B cell (primary cell): Measurements from ENCODE around the gene AP5S1. TPM values are rescaled to one million over a fixed set of nuclear protein-coding genes. Genes with fewer than 3 reads are reported as not detected.

Experiments
- ATAC-seq: fragments of 200-7000 bp; cut with Tn5 transposase; one replicate; pipeline ENCODE4 v1.10.0; 2021; ENCODE audit warnings: low read depth, mild to moderate bottlenecking, moderate number of reproducible peaks, moderate library complexity
- CTCF ChIA-PET: fragments of 350-600 bp; sonication (Branson Sonifier 250); formaldehyde crosslinking; loops from one replicate; lab custom pipeline; 2021; ENCODE audit warnings: antibody characterized with exemption, inconsistent platforms; lab: Charles Lee
- POLR2A ChIA-PET: fragments of 350-600 bp; sonication (Branson Sonifier 250); formaldehyde crosslinking; loops from one replicate; lab custom pipeline; 2021; ENCODE audit warnings: antibody characterized with exemption; lab: Charles Lee
- DNase-seq: peaks from one replicate; pipeline ENCODE4 v3.0.0; 2013
- H2AFZ ChIP-seq: 2 replicates; pipeline ENCODE4 v1.6.1; 2012; ENCODE audit warnings: mild to moderate bottlenecking, low read depth, low read length; ENCODE audit not compliant: insufficient read depth, poor library complexity, severe bottlenecking
- H3K27ac ChIP-seq, 2 donors: 1 replicate in 1 of 2; 2 replicates in 1 of 2; pipeline ENCODE4 v1.5.1; 2012 to 2013; ENCODE audit warnings: low read length in 2 of 2, mild to moderate bottlenecking in 2 of 2, moderate library complexity in 1 of 2
- H3K27me3 ChIP-seq, 4 experiments: fragments of 200-600 bp in 1 of 4; sonication (generic) in 1 of 4; replicated peaks in 1 of 4; 1 replicate in 2 of 4; 2 replicates in 2 of 4; pipeline versions ENCODE4 v1.6.1 to v1.7.0; 2013 to 2016; ENCODE audit warnings: low read length in 3 of 4, mild to moderate bottlenecking in 2 of 4, mixed read lengths in 1 of 4, moderate library complexity in 1 of 4; ENCODE audit not compliant: insufficient read depth in 4 of 4, control insufficient read depth in 3 of 4; ENCODE audit errors: control extremely low read depth in 1 of 4
- H3K36me3 ChIP-seq, 2 experiments: replicated peaks in 1 of 2; 1 replicate in 1 of 2; 2 replicates in 1 of 2; pipeline versions ENCODE4 v1.6.1 to v1.7.1; 2013; ENCODE audit warnings: low read length in 1 of 2; ENCODE audit not compliant: insufficient read depth in 2 of 2, control insufficient read depth in 1 of 2; ENCODE audit errors: control extremely low read depth in 1 of 2, extremely low read depth in 1 of 2
- H3K4me1 ChIP-seq, 2 donors: fragments of 200-600 bp in 1 of 2; sonication (generic) in 1 of 2; 1 replicate in 1 of 2; 2 replicates in 1 of 2; pipeline versions ENCODE4 v1.5.1 to v1.6.1; 2013 to 2017; ENCODE audit warnings: low read length in 2 of 2; ENCODE audit not compliant: control insufficient read depth in 2 of 2, insufficient read depth in 2 of 2
- H3K4me2 ChIP-seq: replicated peaks from 2 replicates; pipeline ENCODE3; 2012; ENCODE audit warnings: mild to moderate bottlenecking, low read depth, low read length; ENCODE audit not compliant: poor library complexity, severe bottlenecking
- H3K4me3 ChIP-seq, 5 experiments: fragments of 200-600 bp in 1 of 5; sonication (generic) in 1 of 5; 1 replicate in 3 of 5; 2 replicates in 2 of 5; pipeline versions ENCODE4 v1.5.1 to v1.7.0; 2011 to 2016; ENCODE audit warnings: low read length in 4 of 5, mild to moderate bottlenecking in 4 of 5, low read depth in 2 of 5, control low read depth in 1 of 5, moderate library complexity in 1 of 5; ENCODE audit not compliant: insufficient read depth in 1 of 5; ENCODE audit errors: control extremely low read depth in 1 of 5, extremely low read depth in 1 of 5
- H3K79me2 ChIP-seq: fragments of 200-600 bp; sonication (generic); one replicate; pipeline ENCODE4 v1.6.0; 2016; ENCODE audit warnings: low read length; ENCODE audit not compliant: control insufficient read depth, insufficient read depth
- H3K9ac ChIP-seq: fragments of 200-600 bp; sonication (generic); 2 replicates; pipeline ENCODE4 v1.6.1; 2017; ENCODE audit warnings: mild to moderate bottlenecking, low read length, moderate library complexity
- H3K9me3 ChIP-seq, 3 donors: one replicate each; pipeline versions ENCODE4 v1.6.1 to v1.7.1; 2013; ENCODE audit warnings: low read length in 2 of 3; ENCODE audit not compliant: control insufficient read depth in 2 of 3, insufficient read depth in 1 of 3; ENCODE audit errors: control extremely low read depth in 1 of 3
- H4K20me1 ChIP-seq: 2 replicates; pipeline ENCODE4 v1.6.0; 2012; ENCODE audit warnings: mild to moderate bottlenecking, low read length; ENCODE audit not compliant: insufficient read depth, control insufficient read depth, poor library complexity, severe bottlenecking
- H3K27ac Mint-ChIP-seq: one replicate; pipeline ENCODE4 v1.8.0; 2021; ENCODE audit warnings: mixed read lengths
- H3K27me3 Mint-ChIP-seq: one replicate; pipeline ENCODE4 v1.8.0; 2021; ENCODE audit warnings: mixed read lengths
- H3K4me1 Mint-ChIP-seq: one replicate; pipeline ENCODE4 v1.8.0; 2021; ENCODE audit warnings: mixed read lengths
- H3K4me3 Mint-ChIP-seq: one replicate; pipeline ENCODE4 v1.8.0; 2021; ENCODE audit warnings: mixed read lengths
- H3K9me3 Mint-ChIP-seq: one replicate; pipeline ENCODE4 v1.8.0; 2022; ENCODE audit warnings: mixed read lengths; ENCODE audit not compliant: insufficient read depth
- CTCF ChIP-seq: fragments of 200-600 bp; IDR thresholded peaks from one replicate; pipeline ENCODE4 v1.8.0; 2022; ENCODE audit warnings: antibody characterized with exemption, mild to moderate bottlenecking
- EZH2 ChIP-seq: IDR thresholded peaks from 2 replicates; pipeline ENCODE4 v1.6.1; 2012; ENCODE audit warnings: borderline replicate concordance, low read depth, mild to moderate bottlenecking, moderate library complexity, low read length; ENCODE audit not compliant: insufficient read depth, poor library complexity, severe bottlenecking
- WGBS: methylation state at CpG from one replicate; pipeline ENCODE4 v1.1.5; 2013; ENCODE audit warnings: missing lambda C conversion rate; ENCODE audit not compliant: insufficient coverage; 5-methylcytosine and 5-hydroxymethylcytosine counted together
- intact Hi-C: fragments of 100-400 bp; cut with micrococcal nuclease; formaldehyde crosslinking; loops from one replicate; pipeline ENCODE4 v1.10.0; 2022
- polyA plus RNA-seq: library from polyadenylated mRNA; depleted of rRNA; stranded (reverse); fragments of >200 nt; gene quantifications from 2 replicates; pipeline ENCODE4 v1.2.3, GENCODE V29; 2012
- total RNA-seq, 2 donors: library from RNA; stranded (reverse); fragments of 120-200 nt in 1 of 2; gene quantifications; 1 replicate in 1 of 2; 2 replicates in 1 of 2; pipeline versions ENCODE4 v1.2.3 to v1.2.4, GENCODE V29; 2013 to 2022

AP5S1 gene
- total and polyA plus RNA-seq, 2 donors (not counting 1 experiment from before 2014, with no cell fraction given) = 9.2 to 12.6 TPM

GRCh38 chr20:3875378-3875974 lies 55.1 kb downstream of the AP5S1 start:
- no peak overlapping the region for H3K4me2 ChIP-seq
- intact Hi-C loops = no loop called here
- POLR2A ChIA-PET = interaction anchor here (0.6 to 0.7 kb wide), 2 partner anchors 55 to 56 kb away, joined by 3 to 5 read pairs; no protein-coding TSS in a partner anchor
- no peak overlapping the region for H3K27ac ChIP-seq
- CTCF ChIA-PET = interaction anchor here (1.3 kb wide), 1 partner anchor 20 kb away, joined by 3 read pairs; no protein-coding TSS in a partner anchor
- H3K9me3 ChIP-seq = no peaks in the 10 kb centered on the region
- TF ChIP-seq EZH2 (no peak), CTCF (no peak)
- no peak overlapping the region for H3K9ac ChIP-seq
- no peak for DNase-seq
- WGBS = 40% methylated on average over 1 of the region's 9 CpGs
- Mint-ChIP-seq H3K4me1 (peaks cover 18% of the 10 kb centered on the region), H3K27ac (no peak overlapping the region), H3K9me3 (no peaks in the 10 kb centered on the region), H3K4me3 (no peak overlapping the region), H3K27me3 (no peaks in the 10 kb centered on the region)
- H3K79me2 ChIP-seq = peaks cover 18% of the 10 kb centered on the region
- no peaks in the 10 kb centered on the region for H3K4me1 ChIP-seq
- H3K27me3 ChIP-seq = no peaks in the 10 kb centered on the region
- peaks cover 0 to 22% of the 10 kb centered on the region in 2 experiments for H3K36me3 ChIP-seq
- ATAC-seq = no peak
- H2AFZ ChIP-seq = no peak overlapping the region
- H3K4me3 ChIP-seq = no peak overlapping the region
- peaks cover 17% of the 10 kb centered on the region for H4K20me1 ChIP-seq

DNA sequence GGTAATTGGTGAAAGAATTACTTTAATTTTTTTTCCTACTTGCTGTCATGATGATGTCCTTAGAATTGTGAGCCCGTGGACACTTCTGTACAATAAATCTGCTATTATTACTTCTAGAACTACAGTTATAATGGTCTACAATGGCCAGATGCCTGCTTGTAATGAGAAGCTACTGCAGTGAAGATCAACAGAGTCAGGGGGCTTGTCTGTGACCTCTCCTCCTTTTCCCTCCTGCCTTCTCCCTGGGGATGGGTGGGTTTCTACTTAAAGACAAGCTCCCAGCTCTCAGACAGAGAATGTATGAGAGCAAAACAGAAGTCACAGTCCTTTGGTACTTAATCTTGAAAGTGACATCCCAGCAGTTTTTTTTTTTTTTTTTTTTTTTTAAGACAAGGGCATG lies 55.7 kb downstream of the AP5S1 start:
- TF ChIP-seq CTCF (no peak), EZH2 (no peak)
- Histone ChIP-seq H2AFZ (no peak overlapping the region), H3K27ac (no peak overlapping the region), H3K79me2 (peaks cover 18% of the 10 kb centered on the region), H3K4me1 (no peaks in the 10 kb centered on the region), H3K9ac (no peak overlapping the region), H3K27me3 (no peaks in the 10 kb centered on the region), H3K9me3 (no peaks in the 10 kb centered on the region), H3K4me3 (no peak overlapping the region), H3K36me3 (peaks cover 0 to 21% of the 10 kb centered on the region in 2 experiments), H4K20me1 (peaks cover 17% of the 10 kb centered on the region), H3K4me2 (no peak overlapping the region)
- Mint-ChIP-seq H3K27ac (no peak overlapping the region), H3K4me1 (peaks cover 18% of the 10 kb centered on the region), H3K4me3 (no peak overlapping the region), H3K9me3 (no peaks in the 10 kb centered on the region), H3K27me3 (no peaks in the 10 kb centered on the region)
- DNase-seq = no peak
- WGBS = no CpG with 5 or more reads among the region's 1 CpG
- ChIA-PET CTCF (interaction anchor here (1.3 kb wide), 1 partner anchor 21 kb away, joined by 3 read pairs; no protein-coding TSS in a partner anchor), POLR2A (interaction anchor here (0.6 to 0.7 kb wide), 2 partner anchors 55 to 57 kb away, joined by 3 to 5 read pairs; no protein-coding TSS in a partner anchor)
- ATAC-seq = no peak
- intact Hi-C loops = no loop called here
